B cell (primary cell): ENCODE results near the gene ANKRD28.

ENCODE experiments used
- EZH2 ChIP-seq: IDR thresholded peaks from 2 replicates; pipeline ENCODE4 v1.6.1; 2012; ENCODE audit warnings: borderline replicate concordance, low read depth, mild to moderate bottlenecking, moderate library complexity, low read length; ENCODE audit not compliant: insufficient read depth, poor library complexity, severe bottlenecking
- TF ChIP-seq, protein P1 (sequence below): fragments of 200-600 bp; IDR thresholded peaks from one replicate; pipeline ENCODE4 v1.8.0; 2022; ENCODE audit warnings: antibody characterized with exemption, mild to moderate bottlenecking

DNA sequence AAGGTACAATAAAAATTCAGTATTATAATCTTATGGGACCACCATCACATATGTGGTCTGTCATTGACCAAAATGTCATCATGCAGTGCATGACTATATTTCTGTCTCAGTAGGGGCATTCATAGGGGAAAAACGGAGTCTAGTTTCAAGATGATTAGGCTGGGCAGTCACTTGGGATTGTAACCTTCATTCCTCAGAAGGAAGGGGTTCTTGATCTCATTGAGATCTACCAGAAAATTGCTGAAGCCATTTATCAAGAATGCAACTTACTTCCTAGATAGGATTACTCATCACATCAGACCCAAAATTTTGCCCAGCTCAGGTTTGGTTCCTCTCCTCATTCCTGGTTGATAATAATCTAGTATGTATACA lies 158.9 kb downstream of the ANKRD28 start:
- TF ChIP-seq, protein P1, sequence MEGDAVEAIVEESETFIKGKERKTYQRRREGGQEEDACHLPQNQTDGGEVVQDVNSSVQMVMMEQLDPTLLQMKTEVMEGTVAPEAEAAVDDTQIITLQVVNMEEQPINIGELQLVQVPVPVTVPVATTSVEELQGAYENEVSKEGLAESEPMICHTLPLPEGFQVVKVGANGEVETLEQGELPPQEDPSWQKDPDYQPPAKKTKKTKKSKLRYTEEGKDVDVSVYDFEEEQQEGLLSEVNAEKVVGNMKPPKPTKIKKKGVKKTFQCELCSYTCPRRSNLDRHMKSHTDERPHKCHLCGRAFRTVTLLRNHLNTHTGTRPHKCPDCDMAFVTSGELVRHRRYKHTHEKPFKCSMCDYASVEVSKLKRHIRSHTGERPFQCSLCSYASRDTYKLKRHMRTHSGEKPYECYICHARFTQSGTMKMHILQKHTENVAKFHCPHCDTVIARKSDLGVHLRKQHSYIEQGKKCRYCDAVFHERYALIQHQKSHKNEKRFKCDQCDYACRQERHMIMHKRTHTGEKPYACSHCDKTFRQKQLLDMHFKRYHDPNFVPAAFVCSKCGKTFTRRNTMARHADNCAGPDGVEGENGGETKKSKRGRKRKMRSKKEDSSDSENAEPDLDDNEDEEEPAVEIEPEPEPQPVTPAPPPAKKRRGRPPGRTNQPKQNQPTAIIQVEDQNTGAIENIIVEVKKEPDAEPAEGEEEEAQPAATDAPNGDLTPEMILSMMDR, result no peak
- TF ChIP-seq EZH2, result no peak
